Hepatocyte (in vitro differentiated cells): ENCODE results near the gene USP32. TPM values are rescaled to one million over a fixed set of nuclear protein-coding genes. Genes with fewer than 3 reads are reported as not detected.

Experiments
- DNase-seq: peaks from one replicate; pipeline ENCODE4 v3.0.0-alpha.2; 2016; ENCODE audit warnings: low spot score
- H2AFZ ChIP-seq: fragments of 200-600 bp; sonication (generic); 2 replicates; pipeline ENCODE4 v1.6.0; 2016; ENCODE audit warnings: antibody characterized with exemption, mild to moderate bottlenecking
- H3K27ac ChIP-seq: fragments of 200-600 bp; sonication (generic); 2 replicates; pipeline ENCODE4 v1.5.1; 2016; ENCODE audit warnings: mild to moderate bottlenecking
- H3K27me3 ChIP-seq: fragments of 200-600 bp; sonication (generic); 2 replicates; pipeline ENCODE4 v1.6.1; 2016
- H3K36me3 ChIP-seq: fragments of 200-600 bp; sonication (generic); replicated peaks from 2 replicates; pipeline ENCODE4 v1.5.1; 2016; ENCODE audit warnings: low read depth; ENCODE audit not compliant: insufficient read depth
- H3K4me1 ChIP-seq: fragments of 200-600 bp; sonication (generic); 2 replicates; pipeline ENCODE4 v1.5.1; 2016; ENCODE audit warnings: mild to moderate bottlenecking, moderate library complexity; ENCODE audit not compliant: insufficient read depth
- H3K4me2 ChIP-seq: fragments of 200-600 bp; sonication (generic); 2 replicates; pipeline ENCODE4 v1.6.0; 2016
- H3K4me3 ChIP-seq: fragments of 200-600 bp; sonication (generic); 2 replicates; pipeline ENCODE4 v1.5.1; 2016; ENCODE audit warnings: mild to moderate bottlenecking
- H3K79me2 ChIP-seq: fragments of 200-600 bp; sonication (generic); 2 replicates; pipeline ENCODE4 v1.6.0; 2017; ENCODE audit warnings: mild to moderate bottlenecking
- H3K9me2 ChIP-seq: fragments of 200-600 bp; sonication (generic); replicated peaks from 2 replicates; pipeline ENCODE4 v1.6.0; 2017; ENCODE audit warnings: mild to moderate bottlenecking; ENCODE audit not compliant: insufficient read depth
- H3K9me3 ChIP-seq: fragments of 200-600 bp; sonication (generic); 2 replicates; pipeline ENCODE4 v1.5.1; 2016; ENCODE audit warnings: low read depth, mild to moderate bottlenecking
- H4K20me1 ChIP-seq: fragments of 200-600 bp; sonication (generic); 2 replicates; pipeline ENCODE4 v1.6.0; 2016; ENCODE audit warnings: mild to moderate bottlenecking; ENCODE audit not compliant: insufficient read depth, poor library complexity, severe bottlenecking
- EZH2 ChIP-seq: fragments of 200-600 bp; sonication (generic); IDR thresholded peaks from 2 replicates; pipeline ENCODE4 v1.6.1; 2016; ENCODE audit warnings: antibody characterized with exemption, mild to moderate bottlenecking, borderline replicate concordance
- EZH2phosphoT487 ChIP-seq: fragments of 200-600 bp; sonication (generic); IDR thresholded peaks from one replicate; pipeline ENCODE4 v1.6.1; 2018; ENCODE audit warnings: antibody characterized with exemption, mild to moderate bottlenecking, low read depth, moderate library complexity; ENCODE audit not compliant: unreplicated experiment, severe bottlenecking
- WGBS: methylation state at CpG from one replicate; pipeline ENCODE4 v1.1.6; 2016; ENCODE audit warnings: low lambda C conversion rate; ENCODE audit errors: missing lambda C conversion rate; 5-methylcytosine and 5-hydroxymethylcytosine counted together
- polyA plus RNA-seq: library from polyadenylated mRNA; unstranded; fragments of >200 nt; fragmentation: Nextera tagmentation; extraction: Ambion mirVana; gene quantifications from 2 replicates; pipeline ENCODE4 v1.2.1, GENCODE V29; 2016
- total RNA-seq: library from RNA; depleted of rRNA; stranded (reverse); fragments of >200 nt; gene quantifications from 2 replicates; pipeline ENCODE4 v1.2.3, GENCODE V29; 2014
- TF ChIP-seq, protein P1 (sequence below): fragments of 200-600 bp; sonication (generic); IDR thresholded peaks from 2 replicates; pipeline ENCODE4 v1.5.1; 2016; ENCODE audit warnings: antibody characterized with exemption, mild to moderate bottlenecking; ENCODE audit not compliant: poor library complexity

The USP32 gene
- total and polyA plus RNA-seq, 2 experiments from 2014 or later, result 15.3 to 37.0 TPM

DNA sequence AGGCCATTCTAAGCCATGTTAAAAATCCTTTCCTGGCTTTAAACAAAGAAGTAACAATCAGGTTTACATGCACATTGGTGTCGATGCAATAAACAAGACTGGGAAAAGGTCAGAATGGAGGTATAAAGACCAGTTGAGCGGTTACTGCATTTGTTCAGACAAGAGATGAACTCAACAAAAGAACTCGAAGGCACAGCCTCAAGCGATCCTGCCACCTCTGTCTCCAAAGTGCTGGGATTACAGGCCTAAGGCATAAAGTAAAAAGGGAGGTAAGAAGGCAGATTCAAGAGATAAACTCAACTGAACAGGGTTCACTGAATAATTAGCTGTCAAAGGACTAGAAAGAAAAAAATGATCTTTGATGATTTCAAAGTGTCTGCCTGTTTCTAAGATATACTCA, 39.4 kb downstream of the USP32 start:
- peaks cover 80% of the 10 kb centered on the region for H3K79me2 ChIP-seq
- no peaks in the 10 kb centered on the region for H3K9me2 ChIP-seq
- no peaks in the 10 kb centered on the region for H3K9me3 ChIP-seq
- no peaks in the 10 kb centered on the region for H3K27me3 ChIP-seq
- H3K4me1 ChIP-seq, result no peaks in the 10 kb centered on the region
- 74% methylated on average over 4 of the region's 4 CpGs for WGBS
- DNase-seq, result no peak
- TF ChIP-seq, protein P1, sequence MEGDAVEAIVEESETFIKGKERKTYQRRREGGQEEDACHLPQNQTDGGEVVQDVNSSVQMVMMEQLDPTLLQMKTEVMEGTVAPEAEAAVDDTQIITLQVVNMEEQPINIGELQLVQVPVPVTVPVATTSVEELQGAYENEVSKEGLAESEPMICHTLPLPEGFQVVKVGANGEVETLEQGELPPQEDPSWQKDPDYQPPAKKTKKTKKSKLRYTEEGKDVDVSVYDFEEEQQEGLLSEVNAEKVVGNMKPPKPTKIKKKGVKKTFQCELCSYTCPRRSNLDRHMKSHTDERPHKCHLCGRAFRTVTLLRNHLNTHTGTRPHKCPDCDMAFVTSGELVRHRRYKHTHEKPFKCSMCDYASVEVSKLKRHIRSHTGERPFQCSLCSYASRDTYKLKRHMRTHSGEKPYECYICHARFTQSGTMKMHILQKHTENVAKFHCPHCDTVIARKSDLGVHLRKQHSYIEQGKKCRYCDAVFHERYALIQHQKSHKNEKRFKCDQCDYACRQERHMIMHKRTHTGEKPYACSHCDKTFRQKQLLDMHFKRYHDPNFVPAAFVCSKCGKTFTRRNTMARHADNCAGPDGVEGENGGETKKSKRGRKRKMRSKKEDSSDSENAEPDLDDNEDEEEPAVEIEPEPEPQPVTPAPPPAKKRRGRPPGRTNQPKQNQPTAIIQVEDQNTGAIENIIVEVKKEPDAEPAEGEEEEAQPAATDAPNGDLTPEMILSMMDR, result no peak
- no peak for TF ChIP-seq EZH2phosphoT487
- no peak for TF ChIP-seq EZH2
- no peak overlapping the region for H2AFZ ChIP-seq
- H4K20me1 ChIP-seq, result peaks cover 28% of the 10 kb centered on the region
- no peaks in the 10 kb centered on the region for H3K36me3 ChIP-seq
- H3K4me3 ChIP-seq, result no peak overlapping the region
- no peak overlapping the region for H3K4me2 ChIP-seq
- no peak overlapping the region for H3K27ac ChIP-seq

DNA sequence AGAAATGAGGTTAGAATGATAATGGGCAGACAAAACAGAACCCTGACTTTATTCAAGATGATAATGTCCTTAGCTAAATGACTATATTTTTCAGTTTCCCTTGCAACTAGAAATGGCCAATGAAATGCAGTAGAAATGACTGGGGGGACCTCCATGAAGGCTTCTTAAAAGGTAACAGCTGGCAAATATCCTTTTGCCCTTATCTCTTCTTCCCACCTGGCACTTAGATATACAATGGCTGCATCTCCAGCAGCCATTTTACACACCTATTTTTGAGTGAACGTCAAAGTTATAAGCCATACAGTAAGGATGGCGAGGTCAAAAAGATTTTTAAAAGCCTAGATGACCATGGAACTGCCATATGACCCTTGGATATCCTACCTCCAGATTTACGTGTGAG, 39.9 kb downstream of the USP32 start:
- TF ChIP-seq EZH2phosphoT487 (no peak), EZH2 (no peak)
- TF ChIP-seq, protein P1, result no peak
- Histone ChIP-seq H3K27me3 (no peaks in the 10 kb centered on the region), H3K4me1 (no peaks in the 10 kb centered on the region), H3K27ac (no peak overlapping the region), H3K9me2 (no peaks in the 10 kb centered on the region), H3K79me2 (peaks cover 77% of the 10 kb centered on the region), H4K20me1 (peaks cover 28% of the 10 kb centered on the region), H2AFZ (no peak overlapping the region), H3K4me3 (no peak overlapping the region), H3K36me3 (no peaks in the 10 kb centered on the region), H3K4me2 (no peak overlapping the region), H3K9me3 (no peaks in the 10 kb centered on the region)
- no peak for DNase-seq
- WGBS, result 94% methylated on average over 3 of the region's 3 CpGs

DNA sequence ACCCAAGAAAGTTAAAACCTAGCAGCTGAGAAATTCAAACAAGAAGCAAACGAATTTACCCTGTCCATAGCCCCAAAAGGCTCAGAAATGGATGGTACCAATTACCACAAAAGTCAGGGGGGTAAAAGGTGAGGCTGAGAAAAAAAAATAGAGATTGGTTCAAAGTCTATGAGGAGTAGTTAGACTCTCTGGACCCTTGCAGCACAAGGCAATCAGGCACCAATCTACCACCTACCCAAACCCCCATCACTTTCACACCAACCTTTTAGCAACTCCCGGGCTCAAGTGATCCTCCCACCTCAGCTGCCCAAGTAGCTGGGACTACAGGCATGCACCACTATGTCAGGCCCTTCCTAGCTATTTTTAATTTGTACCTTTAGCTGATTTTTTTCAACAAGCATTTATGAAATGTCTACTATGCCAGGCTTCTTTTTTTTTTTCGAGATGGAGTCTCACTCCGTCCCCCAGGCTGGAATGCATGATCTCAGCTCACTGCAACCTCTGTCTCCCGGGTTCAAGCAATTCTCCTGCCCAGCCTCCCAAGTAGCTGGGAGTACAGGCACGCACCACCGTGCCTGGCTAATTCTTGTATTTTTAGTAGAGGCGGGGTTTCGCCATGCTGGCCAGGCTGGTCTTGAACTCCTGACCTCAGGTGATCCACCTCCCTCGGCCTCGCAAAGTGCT, 40.8 kb downstream of the USP32 start:
- H3K4me3 ChIP-seq, result no peak overlapping the region
- WGBS, result 84% methylated on average over 11 of the region's 11 CpGs
- H3K9me3 ChIP-seq, result no peaks in the 10 kb centered on the region
- no peak overlapping the region for H3K4me2 ChIP-seq
- peaks cover 28% of the 10 kb centered on the region for H4K20me1 ChIP-seq
- H3K4me1 ChIP-seq, result no peaks in the 10 kb centered on the region
- no peaks in the 10 kb centered on the region for H3K9me2 ChIP-seq
- no peak overlapping the region for H2AFZ ChIP-seq
- H3K27me3 ChIP-seq, result no peaks in the 10 kb centered on the region
- no peak overlapping the region for H3K27ac ChIP-seq
- no peaks in the 10 kb centered on the region for H3K36me3 ChIP-seq
- H3K79me2 ChIP-seq, result peaks cover 76% of the 10 kb centered on the region
- DNase-seq, result no peak
- TF ChIP-seq EZH2phosphoT487 (no peak), EZH2 (no peak)
- TF ChIP-seq, protein P1, result no peak

DNA sequence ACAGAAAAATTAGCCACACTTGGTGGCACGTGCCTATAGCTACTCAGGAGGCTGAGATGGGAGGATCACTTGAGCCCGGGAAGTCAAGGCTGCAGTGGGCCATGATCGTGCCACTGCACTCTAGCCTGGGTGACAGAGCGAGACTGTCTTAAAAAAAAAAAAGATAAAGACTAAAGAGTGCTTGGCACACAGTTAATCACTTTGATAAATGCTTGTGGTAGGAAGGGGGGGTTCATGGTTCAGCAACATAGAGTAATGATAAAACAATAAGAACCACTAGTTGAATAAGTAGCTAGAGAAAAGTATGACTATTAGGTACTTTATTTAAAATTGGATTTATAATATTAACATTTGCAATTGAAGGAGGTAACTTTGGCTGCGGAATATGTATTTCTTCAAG, 43.3 kb downstream of the USP32 start:
- H3K27me3 ChIP-seq, result no peaks in the 10 kb centered on the region
- DNase-seq, result no peak
- peaks cover 69% of the 10 kb centered on the region for H3K79me2 ChIP-seq
- no peaks in the 10 kb centered on the region for H3K36me3 ChIP-seq
- peaks cover 22% of the 10 kb centered on the region for H4K20me1 ChIP-seq
- WGBS, result 94% methylated on average over 5 of the region's 5 CpGs
- H3K4me2 ChIP-seq, result no peak overlapping the region
- H3K4me1 ChIP-seq, result no peaks in the 10 kb centered on the region
- H3K9me2 ChIP-seq, result no peaks in the 10 kb centered on the region
- no peak overlapping the region for H3K4me3 ChIP-seq
- no peak overlapping the region for H3K27ac ChIP-seq
- H3K9me3 ChIP-seq, result no peaks in the 10 kb centered on the region
- H2AFZ ChIP-seq, result no peak overlapping the region
- TF ChIP-seq EZH2 (no peak), EZH2phosphoT487 (no peak)
- TF ChIP-seq, protein P1, result no peak
